HG02642 (cell line): ENCODE data around the gene CXCL12.

Experiments used
- ATAC-seq: cut with Tn5 transposase; IDR thresholded peaks from one replicate; pipeline ENCODE4 v1.9.1; 2021; ENCODE audit warnings: mild to moderate bottlenecking; ENCODE audit not compliant: unreplicated experiment, poor library complexity

Gene CXCL12

GRCh38 chr10:44400541-44400940 lies 15.6 kb upstream of the CXCL12 start:
- no peak for ATAC-seq

GRCh38 chr10:44399659-44400451 lies 15.0 kb upstream of the CXCL12 start:
- no peak for ATAC-seq

GRCh38 chr10:44398747-44399658 lies 14.1 kb upstream of the CXCL12 start:
- ATAC-seq = no peak

- no peak for ATAC-seq
These were observed 13.4 kb upstream of the CXCL12 start for GRCh38 chr10:44398271-44398670.

- ATAC-seq = no peak
These were observed 12.8 kb upstream of the CXCL12 start for GRCh38 chr10:44397476-44398225.

GRCh38 chr10:44396671-44397191 lies 11.8 kb upstream of the CXCL12 start:
- ATAC-seq = no peak

- no peak for ATAC-seq
These were observed 11.2 kb upstream of the CXCL12 start for GRCh38 chr10:44395902-44396670.

GRCh38 chr10:44395396-44395795 lies 10.5 kb upstream of the CXCL12 start:
- ATAC-seq = no peak

- no peak for ATAC-seq
These were observed 9.9 kb upstream of the CXCL12 start for GRCh38 chr10:44394696-44395381.

GRCh38 chr10:44393834-44394547 lies 9.1 kb upstream of the CXCL12 start:
- ATAC-seq = no peak

- ATAC-seq = no peak
These were observed 8.2 kb upstream of the CXCL12 start for GRCh38 chr10:44393051-44393630.

- no peak for ATAC-seq
These were observed 7.5 kb upstream of the CXCL12 start for GRCh38 chr10:44392420-44392819.

- ATAC-seq = no peak
These were observed 7.1 kb upstream of the CXCL12 start for GRCh38 chr10:44391981-44392380.

GRCh38 chr10:44390585-44391072 lies 5.7 kb upstream of the CXCL12 start:
- no peak for ATAC-seq

- no peak for ATAC-seq
These were observed 4.7 kb upstream of the CXCL12 start for GRCh38 chr10:44389556-44389955.

- ATAC-seq = no peak
These were observed 4.3 kb upstream of the CXCL12 start for GRCh38 chr10:44389150-44389549.

- ATAC-seq = no peak
These were observed 3.7 kb upstream of the CXCL12 start for GRCh38 chr10:44388641-44389040.

- ATAC-seq = no peak
These were observed 3.0 kb upstream of the CXCL12 start for GRCh38 chr10:44387853-44388251.
